Brain pericyte (primary cell): ENCODE data around the gene ITSN1.

ENCODE experiments used
- DNase-seq: peaks from one replicate; pipeline ENCODE4 v3.0.0-alpha.2; 2012; ENCODE audit warnings: low read depth, low spot score

ITSN1 gene

GRCh38 chr21:33680870-33681269 is 38.6 kb downstream of the ITSN1 start:
- no peak for DNase-seq

GRCh38 chr21:33682992-33683627 is 40.8 kb downstream of the ITSN1 start:
- DNase-seq = no peak

GRCh38 chr21:33684068-33684467 is 41.8 kb downstream of the ITSN1 start:
- no peak for DNase-seq

- no peak for DNase-seq
These were observed 42.7 kb downstream of the ITSN1 start for GRCh38 chr21:33684923-33685560.

- DNase-seq = no peak
These were observed 43.4 kb downstream of the ITSN1 start for GRCh38 chr21:33685613-33686197.

- no peak for DNase-seq
These were observed 44.1 kb downstream of the ITSN1 start for GRCh38 chr21:33686386-33686785.

- DNase-seq = no peak
These were observed 45.3 kb downstream of the ITSN1 start for GRCh38 chr21:33687634-33688033.

- no peak for DNase-seq
These were observed 46.1 kb downstream of the ITSN1 start for GRCh38 chr21:33688353-33688752.

- no peak for DNase-seq
These were observed 48.6 kb downstream of the ITSN1 start for GRCh38 chr21:33690874-33691273.

GRCh38 chr21:33691945-33692603 is 49.8 kb downstream of the ITSN1 start:
- DNase-seq = no peak

- DNase-seq = no peak
These were observed 53.5 kb downstream of the ITSN1 start for GRCh38 chr21:33695813-33696212.

- DNase-seq = no peak
These were observed 54.2 kb downstream of the ITSN1 start for GRCh38 chr21:33696465-33696864.

- no peak for DNase-seq
These were observed 56.0 kb downstream of the ITSN1 start for GRCh38 chr21:33698087-33698860.

- no peak for DNase-seq
These were observed 57.0 kb downstream of the ITSN1 start for GRCh38 chr21:33699277-33699676.

- no peak for DNase-seq
These were observed 58.2 kb downstream of the ITSN1 start for GRCh38 chr21:33700491-33700890.

GRCh38 chr21:33703750-33704606 is 61.7 kb downstream of the ITSN1 start:
- no peak for DNase-seq

- no peak for DNase-seq
These were observed 65.5 kb downstream of the ITSN1 start for GRCh38 chr21:33707846-33708245.

- DNase-seq = no peak
These were observed 66.6 kb downstream of the ITSN1 start for GRCh38 chr21:33708874-33709273.

- no peak for DNase-seq
These were observed 69.9 kb downstream of the ITSN1 start for GRCh38 chr21:33712022-33712803.

- no peak for DNase-seq
These were observed 78.8 kb downstream of the ITSN1 start for GRCh38 chr21:33721081-33721480.
